Stimulated activated CD4-positive, alpha-beta T cell treated with anti-CD3 and anti-CD28 coated beads, Interleukin-4, amount 100 ng/mL, for 4 hours (primary cell): ENCODE results near the gene CLEC20A.

Experiments used
- DNase-seq, 2 experiments: peaks; one replicate each; pipeline ENCODE4 v3.0.0-alpha.2; 2020

Gene CLEC20A

DNA sequence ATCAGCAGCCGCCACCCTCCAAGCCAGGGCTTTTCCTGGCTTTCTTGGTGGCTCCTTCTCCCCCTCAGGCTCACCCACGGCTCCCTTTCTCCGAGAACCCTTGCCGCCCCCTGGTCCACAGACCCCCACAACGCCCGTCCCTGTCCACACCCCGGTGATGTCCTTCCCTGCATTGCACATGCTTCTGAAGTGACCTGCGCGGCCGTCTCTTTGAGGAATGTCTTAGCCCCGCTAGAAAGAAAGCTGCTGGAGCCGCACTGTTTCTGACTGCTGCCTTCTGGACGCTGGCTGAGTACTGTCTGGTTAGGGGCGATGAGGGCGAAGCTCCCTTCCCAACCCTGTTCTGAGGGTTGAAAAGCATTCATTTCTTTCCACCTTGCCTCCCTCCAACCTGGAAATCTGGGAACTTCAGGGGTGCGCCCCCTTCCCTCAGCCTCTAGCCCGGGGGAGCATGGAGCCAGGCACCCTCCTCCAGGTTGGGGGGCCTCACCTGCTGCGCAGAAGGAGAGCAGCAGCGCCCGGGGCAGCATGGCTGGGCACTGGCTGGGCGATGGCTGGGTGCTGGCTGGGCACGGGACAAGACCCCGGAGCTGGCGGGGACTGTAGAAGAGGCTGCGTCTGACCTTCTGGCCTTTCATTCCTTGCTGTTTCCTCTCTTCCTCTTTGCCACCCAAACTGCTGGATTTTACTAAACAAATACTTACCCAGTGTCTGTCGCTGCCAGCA lies at the start of gene CLEC20A:
Gene CLEC20A (minus strand): TSS at position 555 of the 726 bp plus-strand sequence. CDS start 25 bp downstream, at position 530.
- no peak for DNase-seq

DNA sequence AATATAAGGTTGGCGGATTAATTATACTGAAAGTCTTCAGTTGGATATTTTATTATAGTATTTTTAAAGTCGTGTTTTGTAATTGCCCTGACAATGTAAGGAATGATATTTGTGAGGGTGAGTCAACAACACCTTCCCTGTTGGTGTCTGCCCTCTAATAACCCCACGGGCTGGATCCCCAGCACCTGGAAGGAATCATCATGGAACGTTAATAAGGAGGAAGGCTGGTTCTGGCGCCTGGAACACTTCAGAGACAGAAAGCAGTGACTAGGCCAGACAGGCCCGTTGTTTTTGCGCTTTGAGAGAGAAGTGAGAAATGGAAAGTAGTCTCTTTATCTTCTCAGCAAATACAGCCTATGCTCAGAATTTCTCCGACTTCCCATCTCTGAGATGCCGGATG lies 47.8 kb upstream of the CLEC20A start:
- no peak for DNase-seq

DNA sequence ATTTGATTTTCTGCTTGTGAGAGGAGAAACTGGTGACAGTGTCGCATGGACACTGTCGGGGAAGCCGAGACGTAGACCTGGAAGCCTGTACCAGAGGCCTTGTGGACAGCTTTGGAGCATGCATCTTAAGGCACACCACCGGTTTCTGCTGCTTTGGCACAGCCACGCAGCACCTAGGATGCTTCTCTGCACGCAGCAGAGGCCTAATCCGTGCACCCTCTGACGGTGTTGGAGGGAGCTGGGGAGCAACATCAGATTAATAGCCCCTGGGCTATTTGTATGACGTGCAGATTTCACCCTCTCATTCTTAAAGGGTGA lies 46.5 kb upstream of the CLEC20A start:
- no peak for DNase-seq

DNA sequence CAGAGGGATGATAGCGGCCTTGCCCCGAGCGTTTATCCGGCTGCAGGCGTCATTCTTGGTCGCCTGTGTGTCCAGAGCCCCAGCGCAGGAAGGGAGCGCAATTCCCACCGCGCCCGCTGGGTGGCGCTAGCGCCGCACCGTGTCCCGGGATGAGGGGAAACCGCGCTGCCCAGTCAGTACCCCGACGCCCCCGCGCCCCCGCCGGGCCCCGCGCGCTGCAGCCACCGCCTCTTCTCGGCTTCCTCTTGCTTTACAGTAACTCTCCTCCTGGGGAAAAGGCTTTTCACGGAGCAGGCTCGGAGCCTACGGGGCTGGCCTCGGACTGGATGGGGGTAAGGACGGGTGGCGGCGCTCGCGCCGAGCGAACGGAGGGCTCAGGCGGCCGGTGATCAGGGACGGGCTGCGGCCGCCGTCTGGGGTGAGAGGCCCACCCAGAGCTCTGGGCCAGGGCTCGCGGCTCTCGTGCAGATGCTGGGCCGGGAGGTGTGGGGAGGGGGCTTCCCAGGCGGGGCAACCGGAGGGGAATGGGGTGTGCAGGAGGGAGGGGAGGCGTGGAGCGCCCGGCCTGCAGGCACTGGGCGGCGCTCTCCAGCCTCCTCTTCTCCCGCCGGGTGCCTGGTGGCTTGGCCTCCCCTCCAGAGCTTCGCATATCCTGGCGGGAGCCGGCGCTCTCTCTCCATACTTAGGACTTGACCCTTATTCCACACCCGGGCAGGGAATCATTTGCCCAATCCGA lies 46.0 kb upstream of the CLEC20A start:
- DNase-seq: peak; percentile 72 to 87

DNA sequence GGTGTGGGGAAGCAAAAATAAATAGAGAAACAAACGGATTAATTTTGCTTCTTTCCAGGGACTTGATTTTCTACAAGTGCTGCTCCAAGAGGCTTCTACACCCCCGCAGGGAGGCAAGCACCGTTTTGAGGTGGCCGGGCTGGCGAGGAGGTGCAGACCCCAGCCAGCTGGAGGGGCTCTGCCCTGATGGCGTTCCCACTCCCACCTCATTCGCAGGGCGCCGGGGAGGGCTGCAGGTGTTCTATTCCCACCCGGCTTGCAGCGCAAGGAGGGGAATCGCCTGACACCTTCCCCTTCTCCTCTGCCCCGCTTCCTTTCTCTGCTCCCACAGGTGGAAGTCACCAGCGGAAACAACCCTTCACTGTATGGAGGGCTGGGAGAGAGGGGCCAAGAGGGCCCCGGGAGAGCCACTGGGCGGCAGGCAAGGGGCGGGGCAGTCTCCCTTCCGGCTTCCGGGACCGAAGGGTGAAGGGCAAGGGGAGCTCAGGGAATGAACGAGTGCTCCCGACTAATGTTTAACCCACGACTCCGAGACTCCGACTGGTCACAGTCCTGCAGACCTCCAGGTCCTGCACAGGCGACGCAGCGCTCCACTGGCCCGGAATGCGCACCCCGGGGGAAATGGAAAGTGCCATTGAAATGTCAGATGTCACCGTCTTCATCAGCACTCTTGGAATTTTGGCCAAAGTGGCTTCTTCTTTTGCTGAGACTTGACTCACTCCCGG lies 45.2 kb upstream of the CLEC20A start:
- peak; percentile 19 to 45 for DNase-seq

DNA sequence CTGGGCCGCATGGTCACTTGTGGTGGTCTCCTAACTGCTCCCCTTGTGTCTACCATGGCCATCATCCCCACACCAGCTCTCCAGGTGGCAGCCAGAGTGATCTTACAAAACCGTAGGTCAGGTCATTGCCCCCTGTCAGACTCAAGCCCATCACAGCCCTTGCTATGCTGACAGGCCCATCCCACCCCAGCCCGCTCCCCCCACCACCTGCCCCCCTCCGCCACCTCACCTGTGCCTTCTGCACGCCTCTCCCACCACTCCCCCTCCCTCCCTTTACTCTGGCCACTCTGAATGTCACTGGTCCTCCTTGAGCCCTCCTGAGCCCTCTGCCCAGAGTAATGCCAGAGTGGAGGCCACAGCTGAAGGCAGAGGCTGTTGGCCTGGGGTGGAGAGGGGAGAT lies 44.6 kb upstream of the CLEC20A start:
- DNase-seq: no peak

DNA sequence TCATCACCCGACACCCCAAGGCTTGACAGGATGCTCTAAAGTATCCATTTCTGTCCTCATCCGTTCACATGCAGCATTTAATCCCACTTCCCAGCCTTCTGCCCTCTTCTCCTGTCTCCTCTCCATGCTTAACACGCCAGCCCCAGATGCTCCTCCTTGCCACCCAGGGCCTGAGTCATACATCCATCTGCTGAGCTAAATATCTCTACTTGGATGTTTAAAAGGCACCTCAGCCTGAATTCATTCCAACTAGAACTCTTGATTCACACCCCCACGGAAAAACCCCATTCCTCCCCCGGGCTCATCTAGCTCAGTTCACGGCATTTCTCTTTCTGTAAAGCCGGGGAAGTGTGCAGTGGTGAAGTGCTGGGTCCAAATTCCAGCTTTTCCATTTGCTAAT lies 43.9 kb upstream of the CLEC20A start:
- DNase-seq: no peak

DNA sequence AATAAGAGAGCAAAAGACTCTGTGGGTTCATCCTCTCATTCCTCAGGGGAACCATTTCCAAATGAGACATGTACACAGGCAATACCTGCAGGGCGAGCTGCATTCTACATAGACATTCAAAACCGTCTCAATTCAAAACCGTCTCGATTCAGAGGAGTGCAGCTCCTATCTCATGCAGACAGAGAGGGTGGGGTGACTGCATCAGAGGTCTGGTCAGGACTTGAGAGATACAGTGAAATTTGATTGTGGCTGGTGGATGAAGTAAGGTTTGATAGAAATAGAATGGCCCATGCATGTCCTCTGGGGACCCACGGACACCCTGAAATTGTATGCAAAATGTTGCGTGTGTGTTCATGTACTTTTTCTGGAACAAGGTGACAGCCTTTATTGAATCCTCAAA lies 43.4 kb upstream of the CLEC20A start:
- DNase-seq: no peak

DNA sequence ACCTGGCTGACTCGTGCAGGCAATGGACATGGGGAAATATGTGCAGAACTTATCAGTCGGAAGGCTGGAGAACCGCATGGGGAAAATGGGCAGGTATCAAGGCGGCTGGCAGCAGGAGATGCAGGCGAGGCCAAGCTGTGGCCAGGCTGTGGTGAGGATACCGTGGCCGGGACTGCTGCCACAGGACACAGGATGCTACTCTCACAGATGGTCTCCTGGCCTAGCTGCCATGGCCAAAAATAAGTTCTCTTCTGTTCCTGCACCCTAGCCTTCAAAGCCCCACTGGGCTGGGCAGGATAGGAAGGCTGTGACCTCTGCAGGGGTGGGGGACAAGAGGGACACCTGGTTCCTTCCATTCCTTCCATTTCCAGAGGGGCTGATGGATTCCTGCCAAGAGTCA lies 42.5 kb upstream of the CLEC20A start:
- no peak for DNase-seq

DNA sequence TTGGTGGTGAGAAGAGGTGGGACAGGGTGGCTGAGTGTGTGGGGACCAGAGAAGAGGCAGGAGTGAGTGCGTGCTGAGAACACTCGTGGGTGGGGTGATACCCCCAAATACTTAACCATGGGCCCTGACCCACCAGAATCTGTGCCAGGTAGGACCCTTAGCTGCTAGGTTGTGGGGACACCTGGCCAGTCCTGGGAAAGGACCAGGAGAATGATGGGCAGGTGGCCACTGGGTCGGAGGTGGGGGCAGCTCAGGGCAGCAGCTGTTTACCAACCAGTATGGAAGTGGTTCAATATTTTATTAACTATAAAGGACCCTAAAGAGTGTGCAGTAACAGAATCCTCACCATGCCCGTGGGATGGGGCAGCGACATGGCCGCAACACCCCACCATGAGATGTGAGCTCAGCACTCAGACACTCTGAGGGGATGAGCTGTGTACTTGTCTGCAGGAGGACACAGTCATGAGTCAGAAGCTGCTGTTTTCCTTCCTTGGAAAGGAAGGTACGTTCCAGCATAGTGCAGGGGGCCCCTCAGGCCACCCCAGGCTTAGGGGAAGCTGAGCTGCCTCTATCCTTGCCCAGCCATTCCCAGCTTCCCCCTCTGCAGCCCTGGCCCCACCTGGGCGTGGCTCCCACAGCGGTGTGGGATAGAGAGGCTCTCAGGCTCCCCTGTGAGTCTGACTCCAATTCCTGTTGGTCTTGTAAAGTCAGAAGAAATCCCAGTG lies 41.6 kb upstream of the CLEC20A start:
- DNase-seq: no peak

DNA sequence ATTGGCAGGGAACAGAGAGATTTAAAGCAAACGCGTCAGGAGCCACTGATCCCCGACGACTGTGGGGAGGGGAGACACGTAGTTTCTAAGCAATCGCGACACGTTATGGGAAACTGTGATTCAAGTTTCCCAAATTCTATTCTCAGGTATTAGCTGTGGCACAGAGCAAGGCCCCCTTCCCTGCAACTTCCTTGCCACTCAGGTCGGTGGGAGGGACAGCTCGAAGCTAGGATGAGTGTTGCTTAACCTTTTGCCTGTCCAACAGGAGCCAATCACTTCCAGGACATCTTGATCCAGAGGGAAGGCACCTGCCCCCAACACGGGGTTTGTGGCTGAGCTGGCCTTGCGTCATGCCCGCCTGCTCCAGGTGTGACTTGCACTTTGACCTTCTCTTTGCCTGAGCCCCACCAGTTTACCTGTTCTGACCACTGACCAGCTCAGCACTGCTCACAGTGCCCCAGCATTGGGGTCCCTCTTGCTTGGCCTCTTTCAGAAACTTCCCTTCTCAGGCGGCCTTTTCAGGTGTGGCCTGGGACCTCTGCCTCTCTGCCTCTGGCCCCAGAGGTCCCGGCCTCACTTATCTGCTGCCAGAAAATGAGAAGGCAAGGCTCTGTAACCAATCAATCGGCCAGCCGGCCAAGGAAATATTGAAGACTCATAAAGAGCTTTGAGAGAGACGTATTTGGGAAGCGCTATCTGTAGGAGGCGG lies 40.8 kb upstream of the CLEC20A start:
- DNase-seq: no peak

DNA sequence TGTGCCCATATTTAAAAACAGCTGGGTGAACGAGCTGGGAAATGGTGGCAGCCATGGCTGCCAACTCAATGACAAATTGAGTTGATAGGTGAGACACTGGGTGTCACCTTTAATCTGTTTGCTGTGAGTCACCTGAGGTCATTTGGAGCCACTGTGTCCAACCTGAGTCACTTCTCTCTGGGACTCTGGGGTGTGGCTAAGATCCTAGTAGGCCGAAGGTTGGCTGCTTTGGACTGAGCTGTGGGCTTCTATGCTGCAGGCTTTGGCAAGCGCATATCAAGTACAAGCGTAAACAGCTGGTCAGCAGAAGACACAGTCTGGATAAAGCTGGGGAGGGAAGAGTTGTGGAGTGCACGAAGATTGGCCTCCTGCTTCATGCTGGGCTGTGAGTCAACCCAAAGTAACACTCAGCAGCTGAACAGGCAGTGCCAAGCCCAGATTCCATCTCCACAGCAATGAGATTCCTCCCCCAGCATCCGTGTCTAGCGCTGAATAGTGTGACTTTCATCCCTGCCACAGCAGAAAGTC lies 40.1 kb upstream of the CLEC20A start:
- no peak for DNase-seq

DNA sequence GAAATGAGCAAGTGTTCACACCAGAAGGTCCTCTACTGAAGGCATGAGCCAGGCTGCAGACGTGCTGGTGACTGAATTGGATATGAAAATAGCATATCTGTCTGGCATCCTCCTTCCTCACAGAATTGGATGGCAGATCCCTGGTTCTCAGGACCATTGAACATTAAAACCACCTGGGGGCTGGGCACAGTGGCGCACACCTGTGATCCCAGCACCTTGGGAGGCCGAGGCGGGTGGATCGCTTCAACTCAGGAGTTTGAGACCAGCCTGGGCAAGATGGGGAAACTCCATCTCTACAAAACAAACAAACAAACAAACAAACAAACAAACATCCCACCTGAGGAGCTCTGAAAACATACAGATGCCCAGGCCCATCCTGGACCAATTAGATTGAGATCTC lies 39.6 kb upstream of the CLEC20A start:
- no peak for DNase-seq

DNA sequence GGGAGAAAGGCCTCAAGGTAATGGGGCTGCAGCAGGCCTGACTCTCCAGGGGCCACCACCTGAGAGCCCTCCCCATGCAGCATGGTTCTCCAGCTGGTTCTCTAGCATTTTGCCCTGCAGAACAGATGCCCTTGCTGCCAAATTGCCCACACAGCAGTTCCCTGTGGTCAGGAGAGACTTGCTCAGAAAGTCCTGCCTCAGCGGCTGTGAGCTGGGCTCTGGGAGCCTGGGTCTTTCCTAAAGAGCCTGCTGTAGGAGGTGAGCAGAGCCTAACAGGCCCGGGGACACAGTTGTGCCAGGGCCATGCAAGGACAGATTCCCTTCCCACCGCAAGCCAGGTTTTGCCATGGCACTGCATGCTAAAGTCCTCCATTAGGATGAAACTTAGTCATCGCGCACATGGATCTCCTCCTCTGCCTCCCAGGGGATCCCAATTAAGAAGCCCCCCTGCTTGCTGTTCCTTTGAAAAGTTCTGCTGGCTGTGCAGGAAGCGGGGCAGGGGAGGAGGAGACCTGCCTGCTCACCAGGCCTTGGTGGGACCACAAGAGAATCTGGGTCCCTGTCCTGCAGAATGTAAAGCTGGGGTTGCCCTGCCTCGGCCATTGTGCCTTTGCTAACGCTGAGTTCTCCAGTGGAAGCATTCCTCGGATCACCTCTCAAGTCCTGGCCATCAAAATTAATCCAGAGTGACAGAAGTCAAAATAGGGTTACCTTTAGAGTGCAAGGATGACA lies 37.5 kb upstream of the CLEC20A start:
- no peak for DNase-seq

DNA sequence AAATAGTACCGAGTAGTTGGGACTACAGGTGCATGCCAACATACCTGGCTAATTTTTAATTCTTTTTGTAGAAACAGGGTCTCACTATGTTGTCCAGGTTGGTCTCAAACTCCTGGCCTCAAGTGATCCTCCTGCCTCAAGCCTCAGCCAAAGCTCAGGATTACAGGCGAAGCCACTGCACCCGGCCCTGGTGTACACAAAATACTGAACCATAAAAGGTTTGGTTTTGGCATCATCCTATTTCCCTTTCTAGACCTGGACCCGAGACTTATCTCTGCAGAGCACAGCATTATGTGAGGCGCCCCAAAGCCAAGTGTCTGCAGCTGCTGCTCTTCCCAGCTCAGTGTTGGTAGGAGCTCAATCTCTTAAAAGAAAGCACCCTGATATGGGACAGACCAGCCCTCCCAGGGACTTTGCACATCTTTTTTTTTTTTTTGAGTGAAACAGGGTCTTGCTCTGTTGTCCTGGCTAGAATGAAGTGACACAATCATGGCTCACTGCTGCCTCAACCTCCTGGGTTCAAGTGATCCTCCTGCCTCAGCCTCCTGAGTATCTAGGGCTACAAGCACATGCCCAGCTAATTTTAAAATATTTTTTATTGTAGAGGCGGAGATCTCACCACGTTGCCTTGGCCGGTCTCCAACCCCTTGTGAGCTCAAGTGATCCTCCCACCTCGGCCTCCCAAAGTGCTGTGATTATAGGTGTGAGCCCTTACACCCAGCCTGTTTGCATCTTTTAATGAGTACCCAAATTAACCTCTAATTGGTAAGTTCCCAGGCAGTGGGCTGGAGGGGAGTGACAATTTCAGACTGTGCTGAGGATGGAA lies 36.6 kb upstream of the CLEC20A start:
- no peak for DNase-seq

DNA sequence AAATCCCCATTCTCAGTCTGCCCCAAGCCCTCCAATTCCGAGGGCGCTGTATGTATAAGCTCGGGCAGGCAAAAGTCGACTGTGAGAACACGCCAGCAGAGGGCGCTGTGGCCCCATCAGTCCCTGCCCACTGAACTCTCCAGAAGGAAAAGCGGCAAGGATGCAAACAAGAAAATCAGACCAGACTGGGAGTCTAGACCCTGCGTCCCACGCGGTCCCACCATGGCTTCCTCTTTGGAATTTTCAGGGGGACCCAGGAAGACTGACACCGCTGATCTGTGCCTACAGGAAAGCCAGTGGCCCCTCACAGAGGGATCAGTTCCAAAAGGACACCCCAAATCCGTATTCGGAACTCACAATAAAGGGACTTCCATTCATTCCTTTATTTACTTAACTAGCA lies 35.6 kb upstream of the CLEC20A start:
- DNase-seq: peak; percentile 54 to 75

DNA sequence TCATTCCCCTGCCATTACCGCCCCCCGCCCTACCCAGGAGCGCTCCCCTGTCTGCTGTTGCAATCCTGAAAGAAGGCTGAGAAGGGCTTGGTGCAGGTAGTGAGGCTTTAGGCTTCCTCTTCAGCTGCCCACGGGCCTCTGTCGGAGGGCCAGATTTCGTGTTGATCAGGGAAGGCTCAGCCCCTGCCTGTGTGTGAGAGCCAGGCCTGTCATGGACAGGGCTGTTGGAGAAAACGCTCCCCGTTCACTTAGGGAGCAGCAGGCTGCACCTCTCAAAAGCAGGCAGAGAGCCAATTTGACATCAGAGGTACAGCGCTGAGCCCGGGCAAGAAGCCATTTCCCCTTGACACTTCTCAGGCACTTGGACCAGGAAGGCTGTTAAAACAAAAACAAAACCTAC lies 35.1 kb upstream of the CLEC20A start:
- DNase-seq: no peak

DNA sequence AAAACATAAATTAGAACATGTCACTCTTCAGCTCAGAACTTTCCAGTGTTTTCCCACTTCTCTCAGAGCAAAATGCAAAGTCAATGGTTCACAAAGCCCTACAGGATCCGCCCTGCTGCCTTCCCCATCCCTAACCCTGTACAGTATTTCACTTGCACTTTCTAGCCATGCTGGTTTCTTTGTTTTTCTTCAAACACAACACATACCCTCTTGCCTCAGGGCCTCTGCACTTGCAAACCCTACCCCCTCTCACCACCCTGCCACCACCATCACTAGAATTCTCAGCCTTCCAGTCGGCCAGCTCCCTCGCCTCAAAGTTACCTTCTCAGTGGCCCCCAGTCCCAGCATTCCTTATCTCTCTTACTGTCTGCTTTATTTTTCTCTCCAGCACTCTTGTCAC lies 33.7 kb upstream of the CLEC20A start:
- DNase-seq: no peak

DNA sequence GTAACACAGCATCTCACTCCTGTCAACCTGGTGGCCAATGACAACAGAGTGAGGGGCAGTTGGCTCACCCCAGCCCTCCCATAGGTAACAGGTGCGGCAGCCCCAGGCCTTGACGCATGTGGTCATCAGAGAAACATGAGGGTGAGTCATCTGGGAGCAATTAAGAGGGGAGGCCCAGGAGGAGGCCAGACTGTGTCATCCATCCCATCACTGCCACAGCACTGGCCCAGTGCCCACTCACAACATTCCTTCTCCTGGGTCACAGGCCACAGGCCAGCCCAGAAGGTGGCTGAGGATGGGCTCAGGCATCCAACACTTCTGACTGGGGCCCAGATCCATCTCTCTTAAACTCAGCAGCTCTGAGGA lies 33.3 kb upstream of the CLEC20A start:
- no peak for DNase-seq

DNA sequence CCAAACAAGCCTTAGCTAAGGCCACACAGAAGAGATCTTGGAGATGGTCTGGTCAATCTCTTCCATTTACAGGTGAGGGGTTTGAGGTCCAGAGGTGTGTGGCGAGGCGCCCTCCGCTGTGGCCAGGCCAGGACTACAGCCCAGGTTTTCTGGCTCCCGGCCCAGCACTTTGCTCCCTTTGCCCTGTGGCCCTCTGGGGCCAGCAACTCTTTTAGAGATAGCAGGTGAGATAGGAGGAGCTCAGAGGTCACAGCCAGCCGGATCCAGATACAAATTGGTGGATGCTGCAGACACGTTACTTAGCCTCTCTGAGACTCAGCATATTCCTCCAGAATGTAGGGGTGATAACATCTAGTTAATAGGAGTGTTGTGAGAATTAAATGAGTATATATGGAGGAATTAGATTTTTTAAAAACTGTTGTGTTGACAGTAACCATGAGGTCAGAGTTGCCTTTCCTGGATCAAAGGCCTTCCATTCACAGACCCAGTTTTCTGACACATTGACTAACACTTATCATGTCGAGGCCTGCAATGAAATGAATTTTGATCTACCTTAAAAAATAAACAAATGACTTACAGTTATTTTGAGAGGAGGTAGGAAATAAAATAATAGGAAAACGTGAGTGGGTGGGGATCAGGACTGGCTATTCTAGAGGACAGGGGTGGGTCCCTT lies 32.7 kb upstream of the CLEC20A start:
- no peak for DNase-seq
